Frontal cortex (tissue), 4 donors: ENCODE data around the gene ISLR. TPM values are rescaled to one million over a fixed set of nuclear protein-coding genes. Genes with fewer than 3 reads are reported as not detected.
"Not testable (repeated sequence)": the region's sequence is repeated elsewhere in the genome, so short reads cannot be mapped to it uniquely, and the experiment has no call there.

Experiments used
- DNase-seq, 2 donors: peaks; one replicate each; pipeline ENCODE4 v3.0.0; 2012; ENCODE audit warnings: low spot score in 2 of 2
- FAIRE-seq: peaks from 2 replicates; lab custom pipeline; 2012; peaks lifted over from hg19 to GRCh38; lab: Jason Lieb, UNC
- total RNA-seq: library from RNA; depleted of rRNA; stranded (reverse); fragments of >200 nt; gene quantifications from one replicate; pipeline ENCODE4 v1.2.3, GENCODE V29; 2014
- donor health status: control.
- donor health status: control.
- donor health status: control.

Gene ISLR
- total RNA-seq, 1 donor from 2014 or later = 12.6 TPM

GRCh38 chr15:74136814-74137536 lies 36.5 kb upstream of the ISLR start:
- no peak for DNase-seq
- no peak for FAIRE-seq

GRCh38 chr15:74137537-74137894 lies 36.0 kb upstream of the ISLR start:
- no peak for FAIRE-seq

GRCh38 chr15:74138642-74139041 lies 34.9 kb upstream of the ISLR start:
- no peak for DNase-seq
- FAIRE-seq = no peak

More at GRCh38 chr15:74137537-74137894, 36.0 kb upstream of the ISLR start:
- DNase-seq = no peak

DNA sequence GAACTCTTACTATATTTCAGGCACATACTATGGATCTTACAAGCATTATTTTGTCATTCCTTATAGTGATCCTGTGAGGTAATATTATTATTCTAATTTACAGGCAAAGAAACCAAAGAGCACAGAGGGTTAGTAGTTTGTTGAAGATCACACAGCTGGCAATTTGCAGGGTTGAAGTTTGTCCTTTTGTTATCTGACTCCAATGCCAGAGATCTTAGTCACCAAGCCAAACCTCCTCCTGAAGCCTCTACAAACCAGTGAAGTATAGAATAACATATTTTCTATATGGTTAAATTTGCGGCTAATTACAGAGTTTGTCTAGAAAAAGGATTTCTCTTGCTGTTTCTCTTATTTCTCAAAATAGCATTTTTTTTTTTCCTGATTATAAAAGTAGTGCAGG lies 31.9 kb upstream of the ISLR start:
- DNase-seq (no peak), FAIRE-seq (no peak)

- FAIRE-seq = no peak
- DNase-seq = no peak
Measured at GRCh38 chr15:74144153-74144775, 29.2 kb upstream of the ISLR start.

DNA sequence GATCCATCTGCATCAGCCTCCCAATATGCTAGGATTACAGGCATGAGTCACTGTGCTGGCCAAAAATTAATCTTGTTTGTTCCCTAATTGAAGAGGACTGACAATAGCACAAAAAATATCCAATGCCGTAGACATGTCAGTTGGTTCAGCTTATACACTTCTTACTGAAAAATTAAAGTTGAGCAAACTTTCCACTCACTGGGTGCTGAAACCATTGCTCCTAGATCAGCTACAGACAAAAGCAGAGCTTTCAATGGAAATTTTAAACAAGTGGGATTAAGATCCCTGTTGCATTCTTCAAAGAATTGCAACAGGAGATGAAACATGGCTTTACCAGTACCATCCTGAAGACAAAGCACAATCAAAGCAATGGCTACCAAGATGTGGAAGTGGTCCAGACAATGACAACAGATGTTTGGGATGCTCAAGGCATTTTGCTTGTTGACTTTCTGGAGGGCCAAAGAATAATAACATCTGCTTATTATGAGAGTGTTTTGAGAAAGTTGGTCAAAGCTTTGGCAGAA lies 27.2 kb upstream of the ISLR start:
- FAIRE-seq = no peak
- no peak for DNase-seq

- no peak for FAIRE-seq
- DNase-seq = no peak
Measured at GRCh38 chr15:74147051-74147450, 26.5 kb upstream of the ISLR start.

GRCh38 chr15:74155766-74156417 lies 17.6 kb upstream of the ISLR start:
- DNase-seq (no peak), FAIRE-seq (no peak)

- DNase-seq (no peak), FAIRE-seq (no peak)
Measured at GRCh38 chr15:74156678-74157411, 16.7 kb upstream of the ISLR start.

GRCh38 chr15:74157868-74158827 lies 15.4 kb upstream of the ISLR start:
- FAIRE-seq (no peak), DNase-seq (no peak)

DNA sequence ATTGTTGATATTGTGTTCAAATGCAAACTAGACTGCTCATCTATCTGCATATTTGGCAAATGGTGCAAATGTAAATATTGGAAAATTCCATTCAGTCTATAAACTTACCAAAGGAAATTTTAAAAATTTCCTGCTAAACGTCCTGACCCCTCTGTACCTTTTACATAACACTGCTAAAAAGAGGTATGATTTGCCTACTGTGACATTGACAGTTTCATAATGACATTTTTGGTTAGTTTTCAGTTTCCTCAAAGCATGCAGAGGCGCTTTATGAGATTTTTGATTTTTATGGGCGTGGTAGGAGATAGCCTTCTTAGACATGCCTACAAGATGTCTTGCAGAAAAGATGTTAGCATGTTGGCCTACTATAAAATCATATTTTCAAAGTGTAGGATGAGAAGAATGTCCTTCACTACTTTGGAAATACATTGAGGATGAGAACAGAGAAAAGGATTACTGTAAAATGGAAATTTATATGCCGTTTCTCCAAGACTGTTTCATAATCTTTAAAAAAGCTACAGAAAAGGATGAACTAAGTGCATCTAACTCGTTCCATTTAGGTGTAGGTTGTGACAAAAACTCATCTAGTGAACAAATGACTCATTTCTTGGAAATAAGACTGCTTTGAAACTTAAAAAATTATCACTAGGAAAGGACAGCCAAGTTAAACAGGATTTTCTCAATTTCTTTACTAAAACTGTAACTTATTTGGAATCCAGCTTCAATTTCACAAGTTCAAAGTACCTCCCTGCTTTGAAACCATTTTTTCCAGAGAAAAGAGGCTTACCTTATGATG lies 14.5 kb upstream of the ISLR start:
- DNase-seq (no peak), FAIRE-seq (no peak)

DNA sequence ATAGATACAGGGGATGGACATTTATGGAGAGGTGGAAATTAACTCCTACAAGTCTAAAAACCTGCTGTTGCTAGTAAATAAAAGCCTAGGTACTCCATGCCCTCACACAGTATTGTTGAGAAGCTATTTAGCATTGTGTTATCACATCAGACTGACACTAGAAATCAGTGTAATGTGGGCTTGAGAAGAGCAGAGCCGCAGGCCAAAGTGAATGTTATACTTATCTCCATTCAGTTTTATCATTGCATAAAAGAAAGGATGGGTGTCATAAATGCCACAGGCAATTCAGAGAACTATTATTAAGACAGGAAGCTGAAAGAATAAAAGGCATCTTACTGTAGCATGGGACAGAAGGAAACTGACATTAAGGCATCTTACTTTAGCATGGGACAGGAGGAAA lies 13.7 kb upstream of the ISLR start:
- FAIRE-seq = no peak

DNA sequence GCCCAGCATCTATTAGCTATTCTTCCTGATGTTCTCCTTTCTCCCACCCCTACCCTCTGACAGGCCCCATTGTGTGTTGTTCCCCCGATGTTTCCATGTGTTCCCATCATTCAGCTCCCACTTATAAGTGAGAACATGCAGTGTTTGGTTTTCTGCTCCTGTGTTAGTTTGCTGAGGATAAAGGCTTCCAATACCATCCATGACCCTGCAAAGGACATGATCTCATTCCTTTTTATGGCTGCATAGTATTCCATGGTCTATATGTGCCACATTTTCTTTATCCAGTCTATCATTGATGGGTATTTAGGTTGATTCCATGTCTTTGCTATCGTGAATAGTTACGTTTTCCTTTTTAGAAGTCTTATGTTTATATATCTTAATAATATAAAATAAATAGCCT lies 13.1 kb upstream of the ISLR start:
- FAIRE-seq, DNase-seq: not testable (repeated sequence)

More for the DNA sequence above, 13.7 kb upstream of the ISLR start:
- DNase-seq = no peak

DNA sequence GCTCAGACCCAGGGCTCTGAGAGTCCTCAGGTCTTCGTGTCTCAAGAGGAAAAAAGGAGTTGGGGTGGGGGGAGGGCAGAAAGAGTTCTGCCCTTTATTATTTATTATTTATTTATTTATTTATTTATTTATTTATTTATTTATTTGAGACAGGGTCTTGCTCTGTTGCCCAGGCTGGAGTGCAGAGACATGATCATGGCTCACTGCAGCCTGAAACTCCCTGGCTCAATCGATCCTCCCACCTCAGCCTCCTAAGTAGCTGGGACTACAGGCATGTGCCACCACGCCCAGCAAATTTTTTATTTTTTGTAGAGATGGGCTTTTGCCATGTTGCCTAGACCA lies 11.3 kb upstream of the ISLR start:
- FAIRE-seq, DNase-seq: not testable (repeated sequence)

DNA sequence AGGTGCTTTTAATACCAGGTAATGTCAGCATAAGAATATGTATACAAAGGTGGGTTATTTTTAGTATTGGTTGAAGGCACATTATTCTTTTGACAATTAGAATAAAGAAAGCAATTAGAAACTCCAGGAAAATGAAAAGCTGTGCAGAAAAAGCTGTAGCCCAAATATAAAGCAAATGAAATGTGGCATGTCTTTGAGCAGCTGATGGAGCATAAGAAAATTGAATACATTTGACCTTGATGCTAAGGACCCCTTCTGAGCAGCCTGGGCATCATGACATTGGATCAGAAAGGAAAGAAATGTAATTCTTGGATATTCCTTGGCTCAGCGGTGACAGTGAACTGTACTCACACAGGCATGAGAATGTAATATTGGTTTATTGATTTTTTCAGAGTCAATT lies 8.0 kb upstream of the ISLR start:
- DNase-seq = no peak
- FAIRE-seq = no peak

- DNase-seq (no peak), FAIRE-seq (no peak)
Measured at GRCh38 chr15:74167891-74168331, 5.6 kb upstream of the ISLR start.

DNA sequence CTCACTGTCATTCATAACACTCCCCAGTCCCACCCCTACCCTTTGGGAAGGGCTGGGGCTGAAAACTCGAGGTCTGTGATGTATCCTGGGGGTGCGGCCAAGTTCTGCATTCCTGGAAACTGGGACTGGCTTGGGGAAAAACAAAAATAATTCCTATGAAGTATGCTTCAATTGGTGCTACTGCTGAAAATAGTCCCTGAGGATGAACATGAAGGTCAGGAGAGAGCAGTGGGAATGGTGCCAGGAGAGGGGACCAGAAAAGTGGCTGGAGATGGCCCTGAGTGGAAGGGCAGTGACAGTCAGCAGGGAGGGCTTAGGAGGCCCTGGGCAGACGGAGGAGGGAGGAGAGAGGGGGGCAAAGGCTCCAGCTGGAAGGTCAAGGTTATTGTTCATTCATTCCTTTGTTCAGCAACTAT lies 4.8 kb upstream of the ISLR start:
- DNase-seq (no peak), FAIRE-seq (no peak)

DNA sequence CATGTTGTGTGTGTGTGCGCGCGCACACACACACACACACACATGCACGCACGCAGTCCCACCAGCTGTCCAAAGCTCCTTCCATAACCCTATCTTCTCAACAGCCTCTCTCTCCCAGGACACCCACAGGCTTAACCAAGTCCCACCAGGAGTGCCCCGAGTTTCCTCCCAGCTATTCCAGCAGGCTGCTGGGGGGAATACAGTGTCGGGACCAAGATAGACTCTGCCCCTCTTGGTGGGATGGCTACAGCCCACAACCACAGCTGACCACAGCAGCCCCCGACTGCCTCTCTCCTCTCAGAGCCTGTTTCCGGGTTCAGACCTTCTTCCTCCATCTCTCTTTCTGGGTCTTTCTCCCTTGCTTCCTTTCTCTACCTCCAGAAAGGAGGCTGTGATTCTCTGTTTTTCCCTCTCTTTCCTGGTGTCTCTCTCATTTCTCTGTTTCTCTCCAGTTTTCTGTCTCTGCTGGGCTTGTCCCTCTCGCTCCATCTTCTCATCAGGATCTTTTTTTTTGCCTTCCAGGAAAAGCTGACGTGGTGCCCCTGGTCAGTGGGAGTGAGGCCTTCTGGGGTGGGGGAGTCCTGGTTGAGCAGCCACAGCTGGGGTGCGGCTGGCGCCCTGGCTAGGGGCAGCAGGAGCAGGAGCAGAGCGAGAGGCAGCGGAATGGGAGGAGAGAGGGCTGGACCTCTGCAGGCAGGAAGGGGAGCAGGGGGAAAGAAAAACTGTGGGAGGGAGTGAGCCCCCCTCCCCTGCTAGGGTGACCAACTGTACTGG lies 3.3 kb upstream of the ISLR start:
- DNase-seq (no peak), FAIRE-seq (no peak)
